Measurements from ENCODE around the gene UBAC1. TPM values are rescaled to one million over a fixed set of nuclear protein-coding genes. Genes with fewer than 3 reads are reported as not detected.

Gene UBAC1
- total and polyA plus RNA-seq, 9 of the 15 experiments (the other 6 are each of a cell fraction or from before 2014, with no cell fraction given), result 94.0 to 399 (median 228) TPM

GRCh38 chr9:135929656-135930445 lies 31.3 kb downstream of the UBAC1 start:
- Histone ChIP-seq H3K27ac (ENCODE audit: extremely low read depth, low read depth, low read length) (no peak overlapping the region), H3K9ac (ENCODE audit: insufficient read depth in 1 of 2, low read depth in 2 of 2, low read length in 2 of 2) (no peak overlapping the region), H3K27me3 (ENCODE audit: control insufficient read depth in 2 of 2, insufficient read depth in 2 of 2, low read length in 2 of 2) (no peaks in the 10 kb centered on the region), H3K4me1 (replicated peaks in 1 of 2; ENCODE audit: control insufficient read depth in 2 of 2, insufficient read depth in 2 of 2, low read length in 2 of 2) (peaks cover 0 to 63% of the 10 kb centered on the region in 2 experiments; a peak in 2 of 5 replicates), H4K20me1 (replicated peaks; ENCODE audit: control insufficient read depth, insufficient read depth, low read length) (peaks cover 45% of the 10 kb centered on the region; the same call in 1 of the 2 replicates), H2AFZ (ENCODE audit: low read depth, low read length) (no peak overlapping the region), H3K9me3 (replicated peaks; ENCODE audit: control insufficient read depth, insufficient read depth, low read depth, low read length) (no peaks in the 10 kb centered on the region), H3K9me1 (ENCODE audit: control insufficient read depth, insufficient read depth, low read length) (peaks cover 3% of the 10 kb centered on the region), H3K4me2 (ENCODE audit: insufficient read depth, low read length) (no peak overlapping the region), H3K4me3 (no peak overlapping the region), H3K79me2 (ENCODE audit: control insufficient read depth, insufficient read depth, low read length) (peaks cover 52% of the 10 kb centered on the region), H3K36me3 (ENCODE audit: control insufficient read depth, insufficient read depth, low read length) (peaks cover 96% of the 10 kb centered on the region)
- intact Hi-C loops (cut with micrococcal nuclease) (no loop called here), in situ Hi-C loops (cut with MboI) (no loop called here)
- no TSS peak for BruUV-seq (replicated peaks)
- ChIA-PET CTCF (ENCODE audit: low intra/inter-chr PET ratio) (no interaction called here), POLR2A (interaction anchor here (1.2 to 2.0 kb wide), 2 partner anchors 11 to 39 kb away, joined by 3 to 7 read pairs; no protein-coding TSS in a partner anchor)
- DNase-seq (ENCODE audit: extremely low read depth in 1 of 4, low spot score in 3 of 4) (no peak), FAIRE-seq (no peak), ATAC-seq (no peak)
- 96% methylated on average over 16 of the region's 21 CpGs for WGBS (ENCODE audit: insufficient coverage, low coverage, missing lambda C conversion rate)
- TF ChIP-seq MTF1 (CRISPR knock-in tag; IDR thresholded peaks at IDR 0.05; ENCODE audit: borderline replicate concordance) (no peak), KDM1A (IDR thresholded peaks at IDR 0.05) (no peak), KAT7 (CRISPR knock-in tag; IDR thresholded peaks at IDR 0.05; ENCODE audit: borderline replicate concordance) (no peak), HIVEP1 (CRISPR knock-in tag; IDR thresholded peaks at IDR 0.05) (no peak), FOSL1 (tag; conservative IDR thresholded peaks at IDR 0.05) (no peak), MYNN (IDR thresholded peaks at IDR 0.05) (0 out of 2 replicates have a peak, but pooled peaks have one; percentile 3), MYNN (CRISPR knock-in tag; IDR thresholded peaks at IDR 0.05) (no peak), ZSCAN29 (IDR thresholded peaks at IDR 0.05) (no peak), RBM22 (IDR thresholded peaks at IDR 0.05; ENCODE audit: low read depth, low read length, poor library complexity, severe bottlenecking) (peak; percentile 70), RBFOX2 (IDR thresholded peaks at IDR 0.05; ENCODE audit: low read depth, low read length) (0 out of 2 replicates have a peak, but pooled peaks have one; percentile 17), ZNF644 (tag; IDR thresholded peaks at IDR 0.05; ENCODE audit: low read depth) (no peak), NELFE (IDR thresholded peaks at IDR 0.05; ENCODE audit: insufficient read depth, insufficient read length) (no peak), POLR2G (IDR thresholded peaks at IDR 0.05; ENCODE audit: low read depth, low read length) (peak; percentile 66), MCM5 (IDR thresholded peaks at IDR 0.05; ENCODE audit: low read depth) (no peak)
- TF ChIP-seq, protein P1, sequence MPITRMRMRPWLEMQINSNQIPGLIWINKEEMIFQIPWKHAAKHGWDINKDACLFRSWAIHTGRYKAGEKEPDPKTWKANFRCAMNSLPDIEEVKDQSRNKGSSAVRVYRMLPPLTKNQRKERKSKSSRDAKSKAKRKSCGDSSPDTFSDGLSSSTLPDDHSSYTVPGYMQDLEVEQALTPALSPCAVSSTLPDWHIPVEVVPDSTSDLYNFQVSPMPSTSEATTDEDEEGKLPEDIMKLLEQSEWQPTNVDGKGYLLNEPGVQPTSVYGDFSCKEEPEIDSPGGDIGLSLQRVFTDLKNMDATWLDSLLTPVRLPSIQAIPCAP (CRISPR knock-in tag; IDR thresholded peaks at IDR 0.05; ENCODE audit: borderline replicate concordance), result no peak
- TF ChIP-seq, protein P2, sequence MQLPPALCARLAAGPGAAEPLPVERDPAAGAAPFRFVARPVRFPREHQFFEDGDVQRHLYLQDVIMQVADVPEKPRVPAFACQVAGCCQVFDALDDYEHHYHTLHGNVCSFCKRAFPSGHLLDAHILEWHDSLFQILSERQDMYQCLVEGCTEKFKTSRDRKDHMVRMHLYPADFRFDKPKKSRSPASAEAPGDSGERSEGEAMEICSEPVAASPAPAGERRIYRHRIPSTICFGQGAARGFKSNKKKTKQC (CRISPR knock-in tag; IDR thresholded peaks at IDR 0.05), result no peak
- TF ChIP-seq, protein P3, sequence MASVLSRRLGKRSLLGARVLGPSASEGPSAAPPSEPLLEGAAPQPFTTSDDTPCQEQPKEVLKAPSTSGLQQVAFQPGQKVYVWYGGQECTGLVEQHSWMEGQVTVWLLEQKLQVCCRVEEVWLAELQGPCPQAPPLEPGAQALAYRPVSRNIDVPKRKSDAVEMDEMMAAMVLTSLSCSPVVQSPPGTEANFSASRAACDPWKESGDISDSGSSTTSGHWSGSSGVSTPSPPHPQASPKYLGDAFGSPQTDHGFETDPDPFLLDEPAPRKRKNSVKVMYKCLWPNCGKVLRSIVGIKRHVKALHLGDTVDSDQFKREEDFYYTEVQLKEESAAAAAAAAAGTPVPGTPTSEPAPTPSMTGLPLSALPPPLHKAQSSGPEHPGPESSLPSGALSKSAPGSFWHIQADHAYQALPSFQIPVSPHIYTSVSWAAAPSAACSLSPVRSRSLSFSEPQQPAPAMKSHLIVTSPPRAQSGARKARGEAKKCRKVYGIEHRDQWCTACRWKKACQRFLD (CRISPR knock-in tag; IDR thresholded peaks at IDR 0.05), result no peak
- TF ChIP-seq, protein P4, sequence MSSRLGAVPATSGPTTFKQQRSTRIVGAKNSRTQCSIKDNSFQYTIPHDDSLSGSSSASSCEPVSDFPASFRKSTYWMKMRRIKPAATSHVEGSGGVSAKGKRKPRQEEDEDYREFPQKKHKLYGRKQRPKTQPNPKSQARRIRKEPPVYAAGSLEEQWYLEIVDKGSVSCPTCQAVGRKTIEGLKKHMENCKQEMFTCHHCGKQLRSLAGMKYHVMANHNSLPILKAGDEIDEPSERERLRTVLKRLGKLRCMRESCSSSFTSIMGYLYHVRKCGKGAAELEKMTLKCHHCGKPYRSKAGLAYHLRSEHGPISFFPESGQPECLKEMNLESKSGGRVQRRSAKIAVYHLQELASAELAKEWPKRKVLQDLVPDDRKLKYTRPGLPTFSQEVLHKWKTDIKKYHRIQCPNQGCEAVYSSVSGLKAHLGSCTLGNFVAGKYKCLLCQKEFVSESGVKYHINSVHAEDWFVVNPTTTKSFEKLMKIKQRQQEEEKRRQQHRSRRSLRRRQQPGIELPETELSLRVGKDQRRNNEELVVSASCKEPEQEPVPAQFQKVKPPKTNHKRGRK (tag; IDR thresholded peaks at IDR 0.05), result no peak
